ENCODE measurements around the gene LBHD2.

Gene LBHD2

GRCh38 chr14:103087343-103087835 lies 3.4 kb downstream of the LBHD2 start:
- TF ChIP-seq CTCF (IDR thresholded peaks at IDR 0.05; ENCODE audit: extremely low read depth, missing control alignments): no peak
- no peak for DNase-seq (ENCODE audit: low spot score)

- no peak for DNase-seq (ENCODE audit: low spot score)
- TF ChIP-seq CTCF (IDR thresholded peaks at IDR 0.05; ENCODE audit: extremely low read depth, missing control alignments): no peak
These were observed 4.9 kb downstream of the LBHD2 start for GRCh38 chr14:103088921-103089320.

- no peak for TF ChIP-seq CTCF (IDR thresholded peaks at IDR 0.05; ENCODE audit: extremely low read depth, missing control alignments)
- DNase-seq (ENCODE audit: low spot score): no peak
These were observed 5.7 kb downstream of the LBHD2 start for GRCh38 chr14:103089386-103090335.

- no peak for TF ChIP-seq CTCF (IDR thresholded peaks at IDR 0.05; ENCODE audit: extremely low read depth, missing control alignments)
- no peak for DNase-seq (ENCODE audit: low spot score)
These were observed 6.5 kb downstream of the LBHD2 start for GRCh38 chr14:103090481-103091020.

GRCh38 chr14:103091041-103091882 lies 7.3 kb downstream of the LBHD2 start:
- DNase-seq (ENCODE audit: low spot score): peak; percentile 96
- TF ChIP-seq CTCF (IDR thresholded peaks at IDR 0.05; ENCODE audit: extremely low read depth, missing control alignments): peak; percentile 57

- no peak for TF ChIP-seq CTCF (IDR thresholded peaks at IDR 0.05; ENCODE audit: extremely low read depth, missing control alignments)
- DNase-seq (ENCODE audit: low spot score): no peak
These were observed 7.8 kb downstream of the LBHD2 start for GRCh38 chr14:103091883-103092222.
